Peyer's patch (tissue), 4 donors: ENCODE data around the gene MAML3. TPM values are rescaled to one million over a fixed set of nuclear protein-coding genes. Genes with fewer than 3 reads are reported as not detected.

Experiments
- DNase-seq, 3 donors: peaks; one replicate each; pipeline ENCODE4 v3.0.0-alpha.2; 2017 to 2019
- H3K27ac ChIP-seq, 4 donors: fragments of 200-600 bp; sonication (generic); one replicate each; pipeline ENCODE4 v1.5.1; 2016 to 2019
- H3K27me3 ChIP-seq, 2 donors: fragments of 200-600 bp; sonication (generic); one replicate each; pipeline ENCODE4 v1.5.1; 2019
- H3K36me3 ChIP-seq, 3 donors: fragments of 200-600 bp; sonication (generic); one replicate each; pipeline ENCODE4 v1.5.1; 2016 to 2019
- H3K4me1 ChIP-seq, 4 donors: fragments of 200-600 bp; sonication (generic); one replicate each; pipeline ENCODE4 v1.5.1; 2016 to 2019
- H3K4me3 ChIP-seq, 4 donors: fragments of 200-600 bp; sonication (generic); 1 replicate in 3 of 4; 2 replicates in 1 of 4; pipeline ENCODE4 v1.5.1; 2016 to 2019; ENCODE audit warnings: mild to moderate bottlenecking in 1 of 4
- H3K9me3 ChIP-seq, 4 donors: fragments of 200-600 bp; sonication (generic); one replicate each; pipeline ENCODE4 v1.5.1; 2016 to 2019; ENCODE audit warnings: mild to moderate bottlenecking in 1 of 4
- CTCF ChIP-seq, 6 experiments: fragments of 450-650 bp in 4 of 6; fragments of 200-600 bp in 2 of 6; sonication (generic) in 1 of 6; IDR thresholded peaks; one replicate each; pipeline ENCODE4 v1.5.1; 2017 to 2019; ENCODE audit warnings: antibody characterized with exemption in 6 of 6, mild to moderate bottlenecking in 3 of 6, moderate library complexity in 1 of 6
- POLR2A ChIP-seq, 2 donors: fragments of 450-650 bp; IDR thresholded peaks; one replicate each; pipeline ENCODE4 v1.5.1; 2017; ENCODE audit warnings: antibody characterized with exemption in 2 of 2, mild to moderate bottlenecking in 2 of 2, moderate library complexity in 2 of 2
- total RNA-seq, 4 donors: library from RNA; depleted of rRNA; stranded (reverse); fragments of >200 nt; gene quantifications; one replicate each; pipeline ENCODE4 v1.1.0, GENCODE V29; 2016

MAML3 gene
- total RNA-seq, 4 donors from 2014 or later = 6.5 to 44.6 (median 22.1) TPM

- TF ChIP-seq CTCF (IDR thresholded peaks at IDR 0.05) (no peak), POLR2A (IDR thresholded peaks at IDR 0.05) (no peak)
- no peaks in the 10 kb centered on the region for H3K9me3 ChIP-seq
- no peak overlapping the region for H3K4me3 ChIP-seq
- H3K36me3 ChIP-seq = no peaks in the 10 kb centered on the region
- H3K27ac ChIP-seq = no peak overlapping the region
- H3K27me3 ChIP-seq = no peaks in the 10 kb centered on the region
- no peak for DNase-seq
- no peaks in the 10 kb centered on the region for H3K4me1 ChIP-seq
Measured at GRCh38 chr4:139933104-139933503, 220.9 kb downstream of the MAML3 start.

GRCh38 chr4:139924782-139925181 lies 229.2 kb downstream of the MAML3 start:
- H3K4me3 ChIP-seq = no peak overlapping the region
- H3K4me1 ChIP-seq = peaks cover 0 to 14% (median 0%) of the 10 kb centered on the region in 4 donors
- no peak for DNase-seq
- no peaks in the 10 kb centered on the region for H3K27me3 ChIP-seq
- H3K9me3 ChIP-seq = no peaks in the 10 kb centered on the region
- no peak for TF ChIP-seq POLR2A (IDR thresholded peaks at IDR 0.05)
- TF ChIP-seq CTCF (IDR thresholded peaks at IDR 0.05) = no peak
- no peaks in the 10 kb centered on the region for H3K36me3 ChIP-seq
- H3K27ac ChIP-seq = no peak overlapping the region

GRCh38 chr4:139922406-139923024 lies 231.5 kb downstream of the MAML3 start:
- Histone ChIP-seq H3K27ac (no peak overlapping the region), H3K4me3 (no peak overlapping the region), H3K9me3 (no peaks in the 10 kb centered on the region), H3K4me1 (peaks cover 0 to 14% (median 0%) of the 10 kb centered on the region in 4 donors), H3K27me3 (no peaks in the 10 kb centered on the region), H3K36me3 (no peaks in the 10 kb centered on the region)
- DNase-seq = no peak
- TF ChIP-seq POLR2A (IDR thresholded peaks at IDR 0.05) (no peak), CTCF (IDR thresholded peaks at IDR 0.05) (no peak)

GRCh38 chr4:139921429-139922184 lies 232.4 kb downstream of the MAML3 start:
- TF ChIP-seq POLR2A (IDR thresholded peaks at IDR 0.05) (no peak), CTCF (IDR thresholded peaks at IDR 0.05) (no peak)
- H3K27me3 ChIP-seq = no peaks in the 10 kb centered on the region
- H3K4me1 ChIP-seq = peaks cover 0 to 14% (median 0%) of the 10 kb centered on the region in 4 donors
- H3K9me3 ChIP-seq = no peaks in the 10 kb centered on the region
- DNase-seq = no peak
- no peak overlapping the region for H3K4me3 ChIP-seq
- H3K27ac ChIP-seq = peak overlapping the region in 1 of 4 donors; percentile 24
- H3K36me3 ChIP-seq = no peaks in the 10 kb centered on the region

- Histone ChIP-seq H3K27ac (peak overlapping the region in 1 of 4 donors; percentile 24), H3K36me3 (no peaks in the 10 kb centered on the region), H3K9me3 (no peaks in the 10 kb centered on the region), H3K27me3 (no peaks in the 10 kb centered on the region), H3K4me3 (no peak overlapping the region), H3K4me1 (peaks cover 0 to 14% (median 0%) of the 10 kb centered on the region in 4 donors)
- DNase-seq = no peak
- TF ChIP-seq POLR2A (IDR thresholded peaks at IDR 0.05) = no peak
- no peak for TF ChIP-seq CTCF (IDR thresholded peaks at IDR 0.05)
Measured at GRCh38 chr4:139920486-139921002, 233.4 kb downstream of the MAML3 start.
